ENCODE data around the gene GDPD4. TPM values are rescaled to one million over a fixed set of nuclear protein-coding genes. Genes with fewer than 3 reads are reported as not detected.

The GDPD4 gene
- total RNA-seq, 4 donors from 2014 or later = not detected

DNA sequence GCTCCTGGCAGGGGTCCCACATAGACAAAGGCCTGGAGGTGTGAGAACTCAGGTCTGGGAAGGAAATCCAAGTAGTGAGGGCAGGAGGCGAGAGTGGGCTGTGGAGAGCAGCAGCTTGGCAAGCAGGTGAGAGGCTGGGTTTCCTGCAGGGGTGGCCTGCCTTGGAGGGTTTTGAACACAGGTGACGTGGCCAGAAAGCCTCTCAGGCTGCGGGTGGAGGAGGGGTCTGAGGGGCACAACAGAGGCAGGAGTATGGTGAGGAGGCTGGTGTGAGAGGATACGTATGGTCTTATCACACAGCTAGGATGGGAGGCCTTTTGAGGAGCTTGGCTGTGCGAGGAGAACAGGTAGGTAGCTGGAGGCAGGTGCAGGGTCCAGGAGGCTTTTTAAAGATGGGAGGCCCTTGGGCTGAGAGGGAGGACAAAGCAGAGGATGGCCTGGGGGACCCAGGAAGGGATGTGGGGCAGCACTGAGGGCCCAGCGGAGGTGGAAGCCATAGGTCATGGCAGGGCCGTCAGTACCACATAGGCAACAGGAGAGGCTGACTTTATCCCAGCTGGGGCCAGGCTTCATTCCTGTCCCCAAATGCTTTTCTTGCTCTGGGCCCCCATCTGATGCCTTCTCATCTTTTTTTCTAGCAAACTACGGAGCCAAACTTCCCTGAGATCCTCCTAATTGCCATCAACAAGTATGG is 89.0 kb downstream of the GDPD4 start:
- in situ Hi-C loops (cut with MboI; ENCODE audit: low sequenced_read_pairs in 4 of 4) = no loop called here
- intact Hi-C loops (cut with DNase I; ENCODE audit: low total_unique reads) = no loop called here
- Histone ChIP-seq H3K4me1 (no peaks in the 10 kb centered on the region), H3K4me3 (no peak overlapping the region), H3K27ac (no peak overlapping the region), H3K36me3 (no peaks in the 10 kb centered on the region), H3K27me3 (no peaks in the 10 kb centered on the region), H3K9me3 (no peaks in the 10 kb centered on the region)
- no peak for TF ChIP-seq POLR2A (IDR thresholded peaks at IDR 0.05)
- TF ChIP-seq, protein P1, sequence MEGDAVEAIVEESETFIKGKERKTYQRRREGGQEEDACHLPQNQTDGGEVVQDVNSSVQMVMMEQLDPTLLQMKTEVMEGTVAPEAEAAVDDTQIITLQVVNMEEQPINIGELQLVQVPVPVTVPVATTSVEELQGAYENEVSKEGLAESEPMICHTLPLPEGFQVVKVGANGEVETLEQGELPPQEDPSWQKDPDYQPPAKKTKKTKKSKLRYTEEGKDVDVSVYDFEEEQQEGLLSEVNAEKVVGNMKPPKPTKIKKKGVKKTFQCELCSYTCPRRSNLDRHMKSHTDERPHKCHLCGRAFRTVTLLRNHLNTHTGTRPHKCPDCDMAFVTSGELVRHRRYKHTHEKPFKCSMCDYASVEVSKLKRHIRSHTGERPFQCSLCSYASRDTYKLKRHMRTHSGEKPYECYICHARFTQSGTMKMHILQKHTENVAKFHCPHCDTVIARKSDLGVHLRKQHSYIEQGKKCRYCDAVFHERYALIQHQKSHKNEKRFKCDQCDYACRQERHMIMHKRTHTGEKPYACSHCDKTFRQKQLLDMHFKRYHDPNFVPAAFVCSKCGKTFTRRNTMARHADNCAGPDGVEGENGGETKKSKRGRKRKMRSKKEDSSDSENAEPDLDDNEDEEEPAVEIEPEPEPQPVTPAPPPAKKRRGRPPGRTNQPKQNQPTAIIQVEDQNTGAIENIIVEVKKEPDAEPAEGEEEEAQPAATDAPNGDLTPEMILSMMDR (IDR thresholded peaks at IDR 0.05 in 4 of 5, conservative IDR thresholded peaks at IDR 0.05 in 1 of 5) = no peak
- DNase-seq = no peak
- no peak for ATAC-seq

GRCh38 chr11:77211594-77212251 is 89.8 kb downstream of the GDPD4 start:
- H3K4me1 ChIP-seq = no peaks in the 10 kb centered on the region
- H3K36me3 ChIP-seq = no peaks in the 10 kb centered on the region
- ATAC-seq (no peak), DNase-seq (no peak)
- no peak overlapping the region for H3K27ac ChIP-seq
- TF ChIP-seq, protein P1 (IDR thresholded peaks at IDR 0.05 in 4 of 5, conservative IDR thresholded peaks at IDR 0.05 in 1 of 5) = no peak
- TF ChIP-seq POLR2A (IDR thresholded peaks at IDR 0.05) = no peak
- H3K27me3 ChIP-seq = no peaks in the 10 kb centered on the region
- no peaks in the 10 kb centered on the region for H3K9me3 ChIP-seq
- intact Hi-C loops (cut with DNase I; ENCODE audit: low total_unique reads) = no loop called here
- no peak overlapping the region for H3K4me3 ChIP-seq
- in situ Hi-C loops (cut with MboI; ENCODE audit: low sequenced_read_pairs in 4 of 4) = no loop called here

DNA sequence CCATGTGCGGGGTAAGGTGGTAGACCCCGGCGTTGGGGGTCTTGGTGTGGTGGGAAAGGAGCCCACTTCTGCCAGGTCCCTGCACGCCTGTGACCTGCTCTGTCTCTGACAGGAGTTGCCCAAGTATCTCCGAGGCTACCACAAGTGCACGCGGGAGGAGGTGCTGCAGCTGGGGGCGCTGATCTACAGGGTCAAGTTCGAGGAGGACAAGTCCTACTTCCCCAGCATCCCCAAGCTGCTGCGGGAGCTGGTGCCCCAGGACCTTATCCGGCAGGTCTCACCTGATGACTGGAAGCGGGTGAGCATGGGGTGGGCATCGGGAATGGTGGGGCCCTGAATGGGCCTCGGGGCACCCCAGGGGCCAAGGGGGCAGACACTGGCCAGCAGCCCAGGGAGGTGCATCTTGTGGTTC is 90.4 kb downstream of the GDPD4 start:
- in situ Hi-C loops (cut with MboI; ENCODE audit: low sequenced_read_pairs in 4 of 4) = no loop called here
- no peak for TF ChIP-seq POLR2A (IDR thresholded peaks at IDR 0.05)
- TF ChIP-seq, protein P1 (IDR thresholded peaks at IDR 0.05 in 4 of 5, conservative IDR thresholded peaks at IDR 0.05 in 1 of 5) = no peak
- no peaks in the 10 kb centered on the region for H3K27me3 ChIP-seq
- DNase-seq = no peak
- H3K9me3 ChIP-seq = no peaks in the 10 kb centered on the region
- H3K4me1 ChIP-seq = no peaks in the 10 kb centered on the region
- H3K27ac ChIP-seq = no peak overlapping the region
- H3K4me3 ChIP-seq = no peak overlapping the region
- intact Hi-C loops (cut with DNase I; ENCODE audit: low total_unique reads) = no loop called here
- H3K36me3 ChIP-seq = no peaks in the 10 kb centered on the region
- ATAC-seq = no peak

DNA sequence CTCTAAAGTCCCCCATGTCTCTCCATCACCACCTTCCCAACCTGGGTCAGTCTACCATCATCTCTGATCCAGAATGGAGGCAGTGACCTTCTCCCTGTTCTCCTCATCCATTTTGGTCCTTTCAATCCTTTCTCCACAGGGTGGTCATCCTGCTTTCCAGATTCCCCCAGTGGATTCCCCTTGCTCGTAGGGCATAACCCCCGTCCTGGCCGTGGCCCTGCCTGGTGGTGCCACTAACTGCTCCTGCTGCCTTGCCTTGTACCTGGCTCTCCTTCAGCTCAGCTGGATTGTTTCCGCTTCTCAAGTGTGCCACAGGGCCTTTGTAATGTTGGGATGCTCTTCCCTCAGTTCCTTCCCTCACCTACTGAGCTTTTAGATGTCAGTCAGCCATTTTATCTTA is 91.8 kb downstream of the GDPD4 start:
- intact Hi-C loops (cut with DNase I; ENCODE audit: low total_unique reads) = no loop called here
- in situ Hi-C loops (cut with MboI; ENCODE audit: low sequenced_read_pairs in 4 of 4) = no loop called here
- Histone ChIP-seq H3K4me1 (no peaks in the 10 kb centered on the region), H3K27ac (no peak overlapping the region), H3K9me3 (no peaks in the 10 kb centered on the region), H3K4me3 (no peak overlapping the region), H3K27me3 (no peaks in the 10 kb centered on the region), H3K36me3 (no peaks in the 10 kb centered on the region)
- no peak for TF ChIP-seq POLR2A (IDR thresholded peaks at IDR 0.05)
- TF ChIP-seq, protein P1 (IDR thresholded peaks at IDR 0.05 in 4 of 5, conservative IDR thresholded peaks at IDR 0.05 in 1 of 5) = no peak
- ATAC-seq (no peak), DNase-seq (no peak)
